Tibial nerve (tissue), 3 donors: ENCODE data around the gene POU2F2.

Source experiments
- CTCF ChIP-seq, 5 experiments: fragments of 200-600 bp in 3 of 5; fragments of 450-650 bp in 2 of 5; sonication (generic) in 3 of 5; IDR thresholded peaks; one replicate each; pipeline ENCODE4 v1.5.1; 2016 to 2019; ENCODE audit warnings: antibody characterized with exemption in 5 of 5, mild to moderate bottlenecking in 3 of 5, moderate library complexity in 2 of 5
- POLR2A ChIP-seq, 2 donors: fragments of 450-650 bp; IDR thresholded peaks; one replicate each; pipeline ENCODE4 v1.6.1; 2017; ENCODE audit warnings: antibody characterized with exemption in 2 of 2, mild to moderate bottlenecking in 2 of 2, moderate library complexity in 2 of 2

GRCh38 chr19:42079276-42079669 lies 53.0 kb downstream of the POU2F2 start:
- TF ChIP-seq CTCF (IDR thresholded peaks at IDR 0.05), result no peak
- no peak for TF ChIP-seq POLR2A (IDR thresholded peaks at IDR 0.05)
